Neuronal stem cell (in vitro differentiated cells): Measurements from ENCODE around the gene COL5A1.

Source experiments
- DNase-seq: peaks from one replicate; pipeline ENCODE4 v3.0.0-alpha.2; 2013; ENCODE audit warnings: low spot score
- H2AFZ ChIP-seq: one replicate; pipeline ENCODE4 v1.6.1; 2013; ENCODE audit warnings: mild to moderate bottlenecking, low read length, inconsistent platforms
- H2AK5ac ChIP-seq: 2 replicates; pipeline ENCODE4 v1.6.1; 2013; ENCODE audit warnings: low read depth, mild to moderate bottlenecking, inconsistent platforms, low read length, moderate library complexity, mixed read lengths
- H2BK120ac ChIP-seq: 2 replicates; pipeline ENCODE4 v1.6.1; 2013; ENCODE audit warnings: low read depth, mild to moderate bottlenecking, inconsistent platforms, low read length, moderate library complexity, mixed read lengths
- H2BK12ac ChIP-seq: one replicate; pipeline ENCODE4 v1.6.1; 2013; ENCODE audit warnings: low read length, inconsistent platforms
- H2BK15ac ChIP-seq: 2 replicates; pipeline ENCODE4 v1.6.1; 2013; ENCODE audit warnings: mild to moderate bottlenecking, low read length, inconsistent platforms, mixed read lengths
- H2BK5ac ChIP-seq: one replicate; pipeline ENCODE4 v1.6.1; 2013; ENCODE audit warnings: inconsistent platforms, mild to moderate bottlenecking, low read length, moderate library complexity
- H3K14ac ChIP-seq: one replicate; pipeline ENCODE4 v1.6.1; 2013; ENCODE audit warnings: low read length, inconsistent platforms
- H3K18ac ChIP-seq: 2 replicates; pipeline ENCODE4 v1.6.1; 2013; ENCODE audit warnings: low read length, inconsistent platforms
- H3K23ac ChIP-seq: 2 replicates; pipeline ENCODE4 v1.6.1; 2013; ENCODE audit warnings: low read depth, mild to moderate bottlenecking, mixed read lengths, low read length, inconsistent platforms; ENCODE audit not compliant: poor library complexity
- H3K27ac ChIP-seq: replicated peaks from 3 replicates; pipeline ENCODE4 v1.5.1; 2013; ENCODE audit warnings: low read length, inconsistent platforms
- H3K27me3 ChIP-seq, 3 experiments: 2 replicates each; pipeline ENCODE4 v1.6.1; 2013; ENCODE audit warnings: low read length in 3 of 3, mild to moderate bottlenecking in 2 of 3, inconsistent platforms in 1 of 3, low read depth in 1 of 3, mixed read lengths in 1 of 3, moderate library complexity in 1 of 3; ENCODE audit not compliant: control insufficient read depth in 3 of 3, insufficient read depth in 3 of 3
- H3K36me3 ChIP-seq, 2 donors: replicated peaks in 1 of 2; 2 replicates each; pipeline ENCODE4 v1.6.1; 2013; ENCODE audit warnings: low read length in 2 of 2; ENCODE audit not compliant: control insufficient read depth in 2 of 2, insufficient read depth in 2 of 2
- H3K4ac ChIP-seq: 2 replicates; pipeline ENCODE4 v1.6.1; 2013; ENCODE audit warnings: inconsistent platforms, mild to moderate bottlenecking, low read length, moderate library complexity
- H3K4me1 ChIP-seq, 2 donors: 1 replicate in 1 of 2; 2 replicates in 1 of 2; pipeline ENCODE4 v1.6.1; 2013; ENCODE audit warnings: low read length in 2 of 2, low read depth in 1 of 2; ENCODE audit not compliant: control insufficient read depth in 2 of 2, insufficient read depth in 1 of 2
- H3K4me2 ChIP-seq: one replicate; pipeline ENCODE4 v1.6.1; 2013; ENCODE audit warnings: mild to moderate bottlenecking, low read length, inconsistent platforms; ENCODE audit not compliant: insufficient read depth, poor library complexity, severe bottlenecking
- H3K4me3 ChIP-seq, 2 donors: 2 replicates each; pipeline ENCODE4 v1.5.1; 2013; ENCODE audit warnings: low read length in 2 of 2, mild to moderate bottlenecking in 2 of 2, inconsistent platforms in 1 of 2, moderate library complexity in 1 of 2
- H3K79me1 ChIP-seq: one replicate; pipeline ENCODE4 v1.6.1; 2013; ENCODE audit warnings: low read depth, mild to moderate bottlenecking, inconsistent platforms, low read length, moderate library complexity
- H3K9ac ChIP-seq: one replicate; pipeline ENCODE4 v1.6.1; 2013; ENCODE audit warnings: mild to moderate bottlenecking, low read depth, low read length, inconsistent platforms; ENCODE audit not compliant: poor library complexity
- H3K9me3 ChIP-seq, 2 donors: replicated peaks in 1 of 2; 2 replicates each; pipeline versions ENCODE3 to v1.6.1; 2013; ENCODE audit warnings: low read length in 2 of 2, mild to moderate bottlenecking in 2 of 2, inconsistent platforms in 1 of 2, low read depth in 1 of 2, mixed read lengths in 1 of 2, moderate library complexity in 1 of 2; ENCODE audit not compliant: control insufficient read depth in 2 of 2, insufficient read depth in 1 of 2
- H4K8ac ChIP-seq: one replicate; pipeline ENCODE4 v1.6.1; 2013; ENCODE audit warnings: low read depth, mild to moderate bottlenecking, inconsistent platforms, low read length, moderate library complexity
- H4K91ac ChIP-seq: one replicate; pipeline ENCODE4 v1.6.1; 2013; ENCODE audit warnings: low read length, low read depth, mild to moderate bottlenecking, inconsistent platforms; ENCODE audit not compliant: poor library complexity
- WGBS, 2 donors: extraction: QIAGEN DNeasy Blood & Tissue Kit; methylation state at CpG; one replicate each; pipeline ENCODE4 v1.1.7; 2013; ENCODE audit warnings: missing lambda C conversion rate in 2 of 2, mixed read lengths in 1 of 2; ENCODE audit not compliant: insufficient read length in 2 of 2, insufficient replicate concordance in 1 of 2; ENCODE audit errors: extremely low coverage in 2 of 2; 5-methylcytosine and 5-hydroxymethylcytosine counted together

Gene COL5A1

DNA sequence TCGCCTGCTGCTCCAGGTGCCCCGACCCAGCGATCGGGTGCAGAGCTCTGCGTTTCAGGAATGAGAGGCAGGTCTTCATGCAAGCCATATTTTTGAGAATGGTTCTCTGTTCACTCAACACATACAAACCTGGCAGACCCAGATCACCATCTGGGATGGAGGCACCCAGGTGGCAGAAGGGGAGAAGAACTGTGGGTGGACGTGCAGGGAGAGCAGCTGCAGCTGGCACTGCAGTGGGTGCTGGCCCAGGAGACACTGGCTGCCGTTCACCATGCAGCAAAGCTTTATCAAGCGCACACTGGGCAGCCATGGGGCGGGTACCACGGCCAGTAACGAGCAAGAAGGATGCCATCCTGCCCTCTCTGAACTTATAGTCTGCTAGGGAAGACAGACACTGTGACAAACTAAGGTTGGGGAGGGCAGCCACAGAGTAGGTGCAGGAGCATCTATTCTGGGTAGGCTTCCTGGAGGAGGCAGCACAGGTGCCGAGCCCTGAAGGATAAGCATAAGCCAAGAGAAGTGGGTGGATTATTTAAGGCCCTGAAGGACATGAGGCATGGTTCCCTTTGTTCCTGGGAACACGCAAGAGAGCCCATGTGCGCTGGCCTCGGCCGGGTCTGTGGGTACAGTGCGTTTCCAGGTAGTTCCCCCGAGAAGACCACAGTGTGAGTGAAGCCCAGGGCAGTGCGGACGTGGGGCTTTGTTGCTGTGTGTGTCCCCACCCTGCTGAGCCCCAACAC is 192.8 kb downstream of the COL5A1 start:
- Histone ChIP-seq H2BK5ac (no peak overlapping the region), H2AFZ (no peak overlapping the region), H2BK15ac (no peak overlapping the region), H3K4me3 (no peak overlapping the region), H3K18ac (peak overlapping the region; percentile 74), H3K4me1 (peaks cover 0 to 9% of the 10 kb centered on the region in 2 donors), H3K23ac (peak overlapping the region; percentile 74), H2BK12ac (no peak overlapping the region), H2AK5ac (peak overlapping the region; percentile 66), H3K4me2 (no peak overlapping the region), H3K9me3 (no peaks in the 10 kb centered on the region), H2BK120ac (no peak overlapping the region), H3K27ac (no peak overlapping the region), H4K8ac (no peak overlapping the region), H3K9ac (no peak overlapping the region), H3K79me1 (peaks cover 4% of the 10 kb centered on the region), H3K4ac (peak overlapping the region; percentile 53), H3K36me3 (no peaks in the 10 kb centered on the region), H4K91ac (peak overlapping the region; percentile 39), H3K27me3 (peaks cover 0 to 23% (median 0%) of the 10 kb centered on the region in 3 experiments), H3K14ac (no peak overlapping the region)
- DNase-seq, result no peak
- WGBS, 2 donors, result no CpG with 5 or more reads among the region's 20 CpGs

DNA sequence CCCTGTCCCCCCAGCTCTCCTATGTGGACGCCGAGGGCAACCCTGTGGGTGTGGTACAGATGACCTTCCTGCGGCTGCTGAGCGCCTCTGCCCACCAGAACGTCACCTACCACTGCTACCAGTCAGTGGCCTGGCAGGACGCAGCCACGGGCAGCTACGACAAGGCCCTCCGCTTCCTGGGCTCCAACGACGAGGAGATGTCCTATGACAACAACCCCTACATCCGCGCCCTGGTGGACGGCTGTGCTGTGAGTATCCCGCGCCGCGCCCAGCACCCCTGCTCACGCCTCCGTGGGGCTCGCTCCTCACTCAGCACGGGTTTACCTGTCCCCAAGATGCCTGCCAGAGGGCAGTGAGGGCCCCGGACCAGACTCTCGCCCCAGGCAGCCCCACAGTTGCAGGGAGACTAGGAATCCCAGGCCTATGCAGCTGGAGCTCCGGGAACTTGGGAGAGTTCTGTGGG is 193.4 kb downstream of the COL5A1 start:
- H3K27me3 ChIP-seq, result peaks cover 0 to 23% (median 0%) of the 10 kb centered on the region in 3 experiments
- peak overlapping the region; percentile 61 for H2BK120ac ChIP-seq
- H3K4me3 ChIP-seq, result no peak overlapping the region
- no CpG with 5 or more reads among the region's 25 CpGs for WGBS, 2 donors
- no peaks in the 10 kb centered on the region for H3K9me3 ChIP-seq
- H2AFZ ChIP-seq, result no peak overlapping the region
- H2BK12ac ChIP-seq, result peak overlapping the region; percentile 91
- peaks cover 0 to 11% of the 10 kb centered on the region in 2 donors for H3K4me1 ChIP-seq
- no peak overlapping the region for H4K91ac ChIP-seq
- peak overlapping the region; percentile 53 for H3K4ac ChIP-seq
- no peak overlapping the region for H3K4me2 ChIP-seq
- H3K79me1 ChIP-seq, result peaks cover 4% of the 10 kb centered on the region
- H3K18ac ChIP-seq, result peak overlapping the region; percentile 74
- no peak overlapping the region for H2BK15ac ChIP-seq
- H3K36me3 ChIP-seq, result no peaks in the 10 kb centered on the region
- no peak overlapping the region for H3K23ac ChIP-seq
- peak overlapping the region; percentile 66 for H2AK5ac ChIP-seq
- DNase-seq, result no peak
- no peak overlapping the region for H3K27ac ChIP-seq
- H3K9ac ChIP-seq, result no peak overlapping the region
- peak overlapping the region; percentile 83 for H3K14ac ChIP-seq
- no peak overlapping the region for H4K8ac ChIP-seq
- H2BK5ac ChIP-seq, result no peak overlapping the region

GRCh38 chr9:134835448-134835847 is 193.8 kb downstream of the COL5A1 start:
- no CpG with 5 or more reads among the region's 16 CpGs for WGBS, 2 donors
- no peak overlapping the region for H3K4ac ChIP-seq
- H2BK120ac ChIP-seq, result peak overlapping the region; percentile 87
- no peak overlapping the region for H3K18ac ChIP-seq
- peaks cover 0 to 11% of the 10 kb centered on the region in 2 donors for H3K4me1 ChIP-seq
- no peak overlapping the region for H4K91ac ChIP-seq
- H3K23ac ChIP-seq, result no peak overlapping the region
- H3K36me3 ChIP-seq, result no peaks in the 10 kb centered on the region
- peak overlapping the region; percentile 83 for H3K14ac ChIP-seq
- H2BK12ac ChIP-seq, result no peak overlapping the region
- no peak overlapping the region for H3K4me2 ChIP-seq
- peak overlapping the region; percentile 76 for H4K8ac ChIP-seq
- no peak overlapping the region for H3K4me3 ChIP-seq
- H3K9me3 ChIP-seq, result no peaks in the 10 kb centered on the region
- H2AK5ac ChIP-seq, result peak overlapping the region; percentile 68
- DNase-seq, result no peak
- H2BK15ac ChIP-seq, result no peak overlapping the region
- H2AFZ ChIP-seq, result no peak overlapping the region
- H3K9ac ChIP-seq, result no peak overlapping the region
- peaks cover 0 to 20% (median 0%) of the 10 kb centered on the region in 3 experiments for H3K27me3 ChIP-seq
- peaks cover 4% of the 10 kb centered on the region for H3K79me1 ChIP-seq
- no peak overlapping the region for H3K27ac ChIP-seq
- peak overlapping the region; percentile 91 for H2BK5ac ChIP-seq

DNA sequence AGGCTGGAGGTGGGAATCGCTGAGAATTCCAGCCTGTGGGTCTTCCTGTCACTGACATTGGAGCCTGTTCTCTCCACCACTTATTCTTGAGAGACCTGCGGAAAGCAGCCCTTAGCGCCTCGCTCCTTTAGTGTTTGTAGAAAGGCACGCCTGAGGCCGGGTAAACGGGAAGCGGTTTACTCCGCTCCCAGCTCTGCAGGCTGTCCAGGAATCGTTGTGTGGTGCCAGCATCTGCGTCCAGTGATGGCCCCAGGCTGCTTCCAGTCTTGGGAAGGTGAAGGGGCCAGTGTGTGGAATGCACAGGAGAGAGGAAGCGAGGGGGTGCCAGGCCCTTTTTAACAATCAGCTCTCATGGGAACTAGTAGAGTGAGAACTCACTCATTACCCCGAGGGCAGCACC is 194.4 kb downstream of the COL5A1 start:
- peak overlapping the region; percentile 68 for H2AK5ac ChIP-seq
- no peak overlapping the region for H3K27ac ChIP-seq
- H3K9ac ChIP-seq, result no peak overlapping the region
- peaks cover 4% of the 10 kb centered on the region for H3K79me1 ChIP-seq
- H2BK120ac ChIP-seq, result peak overlapping the region; percentile 87
- no peak for DNase-seq
- H3K4me2 ChIP-seq, result no peak overlapping the region
- H3K27me3 ChIP-seq, result peaks cover 0 to 14% (median 0%) of the 10 kb centered on the region in 3 experiments
- H3K23ac ChIP-seq, result no peak overlapping the region
- no peak overlapping the region for H4K91ac ChIP-seq
- no peaks in the 10 kb centered on the region for H3K9me3 ChIP-seq
- H2BK12ac ChIP-seq, result no peak overlapping the region
- H3K14ac ChIP-seq, result no peak overlapping the region
- H3K4me1 ChIP-seq, result peaks cover 0 to 11% of the 10 kb centered on the region in 2 donors
- no peak overlapping the region for H3K4me3 ChIP-seq
- H3K36me3 ChIP-seq, result no peaks in the 10 kb centered on the region
- WGBS, 2 donors, result no CpG with 5 or more reads among the region's 13 CpGs
- no peak overlapping the region for H3K4ac ChIP-seq
- peak overlapping the region; percentile 30 for H3K18ac ChIP-seq
- H2BK5ac ChIP-seq, result peak overlapping the region; percentile 91
- no peak overlapping the region for H4K8ac ChIP-seq
- H2BK15ac ChIP-seq, result no peak overlapping the region
- H2AFZ ChIP-seq, result no peak overlapping the region
